Transverse colon (tissue), 4 donors: ENCODE data around the gene TMEM132D.

ENCODE experiments used
- CTCF ChIP-seq, 5 experiments: fragments of 200-600 bp in 3 of 5; fragments of 450-650 bp in 2 of 5; sonication (generic) in 3 of 5; IDR thresholded peaks; 1 replicate in 2 of 5; 2 replicates in 3 of 5; pipeline ENCODE4 v1.5.1; 2016 to 2017; ENCODE audit warnings: antibody characterized with exemption in 5 of 5, inconsistent platforms in 3 of 5, mild to moderate bottlenecking in 2 of 5, moderate library complexity in 1 of 5
- POLR2A ChIP-seq: fragments of 450-650 bp; IDR thresholded peaks from one replicate; pipeline ENCODE4 v1.6.1; 2016; ENCODE audit warnings: antibody characterized with exemption, mild to moderate bottlenecking, moderate library complexity
- POLR2AphosphoS5 ChIP-seq, 3 donors: sonication (generic); formaldehyde crosslinking; IDR thresholded peaks; one replicate each; pipeline ENCODE4 v1.6.1; 2016; ENCODE audit warnings: antibody characterized with exemption in 3 of 3

GRCh38 chr12:129162805-129163204 lies 741.0 kb downstream of the TMEM132D start:
- TF ChIP-seq CTCF (IDR thresholded peaks at IDR 0.05) (no peak), POLR2AphosphoS5 (IDR thresholded peaks at IDR 0.05) (no peak), POLR2A (no peak)
